NCI-H524 treated with DMSO at 0.1 percent for 48 hours (cell line): ENCODE results near the gene SV2C.
"Not testable (repeated sequence)": the region's sequence is repeated elsewhere in the genome, so short reads cannot be mapped to it uniquely, and the experiment has no call there.

ENCODE experiments used
- DNase-seq: peaks from one replicate; lab custom pipeline; 2025; lab: John Stamatoyannopoulos, UW

The SV2C gene, protein sequence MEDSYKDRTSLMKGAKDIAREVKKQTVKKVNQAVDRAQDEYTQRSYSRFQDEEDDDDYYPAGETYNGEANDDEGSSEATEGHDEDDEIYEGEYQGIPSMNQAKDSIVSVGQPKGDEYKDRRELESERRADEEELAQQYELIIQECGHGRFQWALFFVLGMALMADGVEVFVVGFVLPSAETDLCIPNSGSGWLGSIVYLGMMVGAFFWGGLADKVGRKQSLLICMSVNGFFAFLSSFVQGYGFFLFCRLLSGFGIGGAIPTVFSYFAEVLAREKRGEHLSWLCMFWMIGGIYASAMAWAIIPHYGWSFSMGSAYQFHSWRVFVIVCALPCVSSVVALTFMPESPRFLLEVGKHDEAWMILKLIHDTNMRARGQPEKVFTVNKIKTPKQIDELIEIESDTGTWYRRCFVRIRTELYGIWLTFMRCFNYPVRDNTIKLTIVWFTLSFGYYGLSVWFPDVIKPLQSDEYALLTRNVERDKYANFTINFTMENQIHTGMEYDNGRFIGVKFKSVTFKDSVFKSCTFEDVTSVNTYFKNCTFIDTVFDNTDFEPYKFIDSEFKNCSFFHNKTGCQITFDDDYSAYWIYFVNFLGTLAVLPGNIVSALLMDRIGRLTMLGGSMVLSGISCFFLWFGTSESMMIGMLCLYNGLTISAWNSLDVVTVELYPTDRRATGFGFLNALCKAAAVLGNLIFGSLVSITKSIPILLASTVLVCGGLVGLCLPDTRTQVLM

DNA sequence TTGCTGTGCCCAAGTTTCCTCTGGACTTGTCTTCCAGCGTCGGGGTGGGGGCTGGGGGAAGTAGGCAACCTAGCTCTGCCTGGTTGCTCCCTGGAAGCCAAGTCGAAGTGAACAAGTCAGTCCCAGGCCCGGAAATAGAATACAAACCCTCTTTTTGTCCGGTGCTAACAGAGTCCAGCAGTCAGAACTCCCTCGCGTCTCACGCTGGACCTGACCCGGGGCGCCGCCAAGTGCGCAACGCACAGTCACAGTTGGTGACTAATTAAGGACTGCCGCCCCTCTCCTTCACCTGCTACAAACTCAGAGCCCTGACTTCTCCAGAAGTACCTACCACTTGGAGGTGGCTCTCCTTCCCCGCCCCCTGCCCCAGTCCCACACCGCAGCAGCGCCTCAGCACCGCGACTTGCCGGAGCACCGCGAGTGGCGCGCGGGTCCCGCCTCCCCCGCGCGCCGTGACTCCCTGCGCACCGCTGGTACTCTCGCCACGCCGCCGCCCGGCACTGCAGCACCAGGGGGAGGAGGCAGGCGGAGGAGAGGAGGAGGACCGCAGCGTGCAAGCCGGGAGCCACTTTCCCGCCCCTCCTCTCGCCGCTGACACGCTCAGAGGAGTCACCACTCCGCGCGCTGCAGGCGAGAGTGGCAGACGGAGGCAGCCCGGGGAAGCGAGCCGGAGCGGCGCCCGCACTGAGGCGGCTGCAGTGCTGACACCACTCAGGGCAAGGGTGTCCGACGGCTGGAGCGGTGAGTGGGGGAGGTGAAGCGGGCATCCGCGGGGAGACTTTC is at the start of gene SV2C:
Gene SV2C (plus strand): TSS at position 612 of the 783 bp plus-strand sequence. CDS start 48,368 bp downstream, outside the sequence.
- DNase-seq = no peak

DNA sequence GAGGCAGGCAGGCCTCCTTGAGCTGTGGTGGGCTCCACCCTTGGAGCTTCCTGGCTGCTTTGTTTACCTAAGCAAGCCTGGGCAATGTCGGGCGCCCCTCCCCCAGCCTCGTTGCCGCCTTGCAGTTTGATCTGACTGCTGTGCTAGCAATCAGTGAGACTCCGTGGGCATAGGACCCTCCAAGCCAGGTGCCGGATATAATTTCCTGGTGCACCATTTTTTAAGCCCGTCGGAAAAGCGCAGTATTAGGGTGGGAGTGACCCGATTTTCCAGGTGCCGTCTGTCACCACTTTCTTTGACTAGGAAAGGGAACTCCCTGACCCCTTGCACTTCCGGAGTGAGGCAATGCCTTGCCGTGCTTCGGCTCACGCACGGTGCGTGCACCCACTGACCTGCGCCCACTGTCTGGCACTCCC is 45.4 kb upstream of the SV2C start:
- DNase-seq = not testable (repeated sequence)

DNA sequence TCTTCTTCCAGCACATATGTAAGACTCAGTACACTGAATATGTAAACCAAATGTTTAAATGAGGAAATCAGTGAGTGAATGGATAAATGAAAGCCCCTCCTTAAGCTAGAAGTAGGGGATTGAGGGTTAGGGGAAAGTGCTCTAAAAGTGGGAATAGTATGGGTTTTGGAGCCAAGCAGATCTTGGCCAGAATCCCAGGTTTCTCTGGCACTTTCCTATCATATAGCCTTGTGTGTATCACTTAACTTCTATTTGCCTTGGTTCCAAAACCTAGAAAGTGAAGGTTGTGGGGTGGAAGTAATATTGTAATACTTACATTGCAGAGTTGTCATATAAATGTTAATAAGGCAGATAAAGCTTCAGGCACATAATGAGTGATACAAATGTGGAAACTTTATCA is 45.0 kb upstream of the SV2C start:
- DNase-seq = no peak

DNA sequence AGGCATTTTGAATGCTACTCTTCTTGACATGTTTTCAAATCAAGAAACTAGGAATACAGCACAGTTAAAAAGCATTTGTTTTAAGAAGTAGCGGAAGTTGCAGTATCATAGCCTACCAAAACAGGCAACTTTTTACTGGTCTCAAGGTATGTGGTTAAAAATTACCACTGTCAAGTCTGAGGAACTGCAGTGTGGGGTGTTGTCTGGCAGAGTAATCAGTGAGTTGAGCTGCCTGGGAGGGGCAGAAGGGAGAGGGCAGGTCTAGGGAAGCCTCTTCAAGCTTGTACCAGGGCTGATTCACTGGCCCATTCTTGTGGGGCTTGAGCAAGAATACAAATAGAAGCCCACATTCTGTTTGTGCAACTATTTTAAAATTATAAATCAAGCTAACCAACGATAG is 42.4 kb upstream of the SV2C start:
- no peak for DNase-seq

DNA sequence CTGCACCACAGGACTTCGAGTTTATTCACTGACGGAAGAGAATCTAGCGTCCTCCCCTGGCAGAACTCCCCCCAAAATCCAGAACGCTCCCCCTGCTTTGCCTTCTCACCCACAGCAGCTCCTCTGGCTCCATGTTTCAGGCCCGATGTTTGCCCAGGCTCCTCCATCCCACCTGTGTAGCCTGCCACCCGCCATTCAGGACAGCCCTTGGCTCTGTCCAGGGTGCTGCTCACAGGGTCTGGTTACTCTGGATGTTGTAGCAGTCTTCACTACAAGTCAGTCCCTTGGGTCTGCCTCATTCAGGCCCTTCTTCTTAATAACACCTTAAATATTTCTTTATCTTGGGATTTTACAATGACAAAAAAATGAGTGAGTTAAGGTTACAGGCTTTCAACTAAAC is 41.3 kb upstream of the SV2C start:
- DNase-seq = no peak

DNA sequence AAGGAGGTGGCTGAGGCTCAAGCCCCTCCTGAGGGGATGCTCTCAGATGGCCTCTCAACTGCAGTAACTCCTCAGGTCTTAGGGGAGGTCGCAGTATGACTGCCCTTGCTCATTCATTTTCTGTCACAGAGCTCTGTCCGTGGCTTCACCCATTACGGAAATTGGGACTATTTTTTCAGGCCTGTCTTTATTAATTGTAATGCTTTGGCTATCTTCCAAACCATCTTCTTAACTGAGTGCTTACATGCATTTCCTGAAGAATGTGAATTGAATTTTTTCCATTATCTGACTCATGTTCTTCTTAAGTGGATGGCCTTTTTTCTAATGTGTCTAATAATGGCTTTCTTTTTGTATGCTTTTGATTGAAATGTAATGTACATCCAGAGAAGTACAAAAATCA is 36.4 kb upstream of the SV2C start:
- DNase-seq = no peak

DNA sequence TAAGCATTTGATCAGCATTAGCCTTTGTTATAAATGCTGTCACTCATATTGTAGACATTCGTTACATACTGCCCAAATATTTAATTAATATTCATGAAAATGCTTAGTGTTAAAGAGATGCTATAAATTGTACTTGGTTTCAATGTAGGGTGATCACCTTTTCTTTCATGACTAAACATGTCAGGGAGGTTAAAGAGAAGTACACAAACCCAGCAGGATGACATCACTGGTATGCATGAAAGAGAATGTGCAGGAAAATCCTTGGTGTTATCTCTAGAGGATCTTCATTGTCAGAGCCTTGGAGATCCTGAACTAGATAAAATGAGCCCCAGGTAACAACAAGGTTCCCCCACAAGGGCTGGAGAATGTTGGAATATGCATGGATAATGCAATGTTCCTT is 33.0 kb upstream of the SV2C start:
- DNase-seq = no peak

DNA sequence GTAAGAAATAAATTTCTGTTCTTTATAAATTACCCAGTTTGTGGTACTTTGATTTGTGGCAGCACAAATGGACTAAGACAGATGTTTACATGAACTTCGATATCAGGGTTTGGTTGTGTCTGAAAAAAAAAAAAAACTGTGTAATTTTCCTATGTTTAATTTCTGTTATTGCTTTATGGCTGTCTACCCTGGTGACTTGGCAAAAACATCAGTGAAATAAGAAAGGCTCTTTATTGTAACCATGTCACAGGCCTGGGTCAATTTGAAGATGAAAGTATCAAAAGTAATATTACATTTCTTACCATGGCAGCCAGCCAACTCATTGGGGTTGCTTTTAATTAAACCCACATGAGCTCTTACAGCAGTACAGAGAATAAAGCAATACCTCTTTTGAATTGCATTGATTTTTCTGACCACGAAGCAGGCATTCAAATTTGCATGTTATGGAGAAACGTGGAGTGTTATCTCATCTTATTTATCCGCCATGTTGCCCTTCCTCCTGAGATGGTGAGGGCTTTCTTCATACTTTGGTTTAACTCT is 20.6 kb upstream of the SV2C start:
- DNase-seq = no peak

DNA sequence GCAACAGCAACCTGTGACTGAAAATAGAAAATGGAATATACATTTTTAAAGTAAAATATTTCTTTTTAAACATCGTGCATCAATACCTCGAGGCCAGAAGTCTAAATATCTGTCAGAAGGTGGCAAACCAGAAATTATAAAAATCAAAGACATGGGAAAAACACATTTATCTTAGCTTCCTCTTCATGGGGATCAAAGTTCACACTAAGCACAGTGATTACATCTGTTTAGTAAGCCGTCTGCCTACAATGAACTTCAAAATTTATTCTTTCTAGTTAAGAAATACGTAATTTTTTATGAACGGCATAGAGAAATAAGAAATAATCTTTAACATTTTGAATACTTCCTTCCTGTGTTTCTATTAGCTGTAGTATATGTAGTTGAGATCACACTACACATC is 17.9 kb upstream of the SV2C start:
- DNase-seq = no peak

DNA sequence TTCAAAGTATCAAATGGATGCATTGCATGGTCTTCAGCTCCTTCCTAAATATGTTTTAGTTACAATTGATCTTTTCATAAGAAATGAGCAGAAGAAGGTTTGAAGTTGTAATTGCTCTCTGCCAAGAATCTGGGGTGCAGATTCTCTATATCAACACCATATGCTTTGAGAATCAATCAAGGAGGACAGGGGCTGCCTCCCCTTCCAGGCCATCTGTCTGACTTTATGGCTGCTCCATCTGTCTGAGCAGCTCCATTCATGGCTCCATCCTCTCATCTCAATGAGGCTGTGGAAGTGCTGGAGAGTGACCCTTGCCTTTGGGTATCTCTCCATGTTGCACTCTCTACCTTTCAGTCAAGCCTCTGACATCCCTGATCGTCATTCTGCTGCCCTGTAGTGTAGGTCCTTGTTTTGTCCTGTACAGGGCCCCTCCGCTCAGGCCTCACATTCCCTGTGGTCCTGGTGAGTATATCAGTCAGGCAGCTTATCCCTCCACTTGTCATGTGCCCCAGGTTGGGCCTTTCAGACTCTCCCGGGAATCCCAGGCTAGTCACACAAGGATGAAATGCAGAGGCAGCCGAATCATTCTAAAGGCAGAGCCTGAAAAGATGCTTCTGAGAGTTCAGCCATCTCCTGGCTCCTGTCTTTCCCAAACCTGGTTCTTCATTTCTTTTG is 14.0 kb upstream of the SV2C start:
- peak; percentile 72 for DNase-seq

DNA sequence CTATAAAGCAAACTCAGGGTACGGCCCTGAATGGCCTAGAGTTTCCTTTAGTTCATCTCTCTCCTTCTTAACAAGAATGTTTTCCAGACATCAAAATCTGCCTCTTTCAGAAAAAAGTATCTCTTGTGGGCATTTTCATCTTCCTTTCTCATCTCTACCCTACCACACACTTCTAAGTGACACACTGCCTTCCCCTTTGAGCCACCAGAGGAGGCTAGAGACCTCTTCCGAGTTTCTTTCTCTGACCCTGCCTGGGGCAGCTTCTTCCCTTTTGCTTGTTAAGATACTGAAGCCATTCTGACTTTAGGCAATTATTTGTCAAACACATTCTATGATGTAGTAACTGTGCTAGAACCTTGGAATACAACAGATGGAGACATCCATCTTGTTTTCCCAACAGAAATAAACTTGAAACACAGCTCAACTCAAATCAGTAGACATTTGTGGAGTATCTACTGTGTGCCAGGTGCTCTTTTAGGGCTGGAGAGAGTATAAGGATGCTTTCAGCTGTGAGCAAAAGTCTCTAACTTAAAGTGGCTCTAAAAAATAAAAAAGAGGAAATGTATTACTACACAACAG is 8.6 kb upstream of the SV2C start:
- DNase-seq = no peak

DNA sequence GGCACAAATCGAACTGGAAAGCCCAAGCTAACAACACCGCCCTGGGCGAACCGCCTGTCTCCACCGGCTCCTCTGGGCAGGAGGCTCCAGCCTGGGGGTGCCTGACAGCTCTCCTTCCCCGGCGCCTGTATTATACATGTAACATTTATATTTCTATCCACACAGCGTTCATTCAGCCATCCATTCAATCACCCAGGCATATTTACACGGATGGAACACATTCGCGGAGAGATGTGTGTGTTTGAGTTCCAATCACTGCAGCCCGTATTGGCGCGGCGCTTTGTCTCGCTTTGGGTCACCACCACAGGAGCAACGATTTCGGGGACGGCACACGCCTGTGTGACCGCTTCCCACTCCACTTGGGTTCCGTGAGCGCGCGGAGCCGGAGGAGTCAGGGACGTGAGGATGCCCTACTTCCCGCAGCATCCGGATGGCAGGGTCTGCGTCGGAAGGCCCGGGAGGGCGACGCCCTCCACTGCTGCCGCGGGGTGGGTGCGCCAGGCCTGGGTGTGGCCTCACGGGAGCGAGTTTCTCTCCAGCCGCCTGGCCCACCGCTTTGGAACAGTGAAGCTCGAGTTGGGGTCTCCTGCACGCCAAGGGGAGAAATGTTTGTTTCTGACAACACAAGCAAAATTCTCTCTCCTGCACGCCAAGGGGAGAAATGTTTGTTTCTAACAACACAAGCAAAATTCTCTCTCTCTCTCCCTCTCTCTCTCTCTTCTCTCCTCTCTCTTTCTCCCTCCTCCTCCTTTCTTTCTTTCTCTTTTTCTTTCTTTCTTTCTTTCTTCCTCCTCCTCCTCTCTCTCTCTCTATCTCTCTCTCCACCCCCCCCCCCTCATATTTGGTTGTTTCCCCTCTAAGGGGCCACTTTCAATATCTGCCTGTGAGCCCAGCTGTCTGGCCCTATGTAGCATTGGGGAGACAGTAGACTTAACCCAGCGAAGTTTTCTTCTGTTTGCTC is 1.1 kb upstream of the SV2C start:
- DNase-seq = no peak

DNA sequence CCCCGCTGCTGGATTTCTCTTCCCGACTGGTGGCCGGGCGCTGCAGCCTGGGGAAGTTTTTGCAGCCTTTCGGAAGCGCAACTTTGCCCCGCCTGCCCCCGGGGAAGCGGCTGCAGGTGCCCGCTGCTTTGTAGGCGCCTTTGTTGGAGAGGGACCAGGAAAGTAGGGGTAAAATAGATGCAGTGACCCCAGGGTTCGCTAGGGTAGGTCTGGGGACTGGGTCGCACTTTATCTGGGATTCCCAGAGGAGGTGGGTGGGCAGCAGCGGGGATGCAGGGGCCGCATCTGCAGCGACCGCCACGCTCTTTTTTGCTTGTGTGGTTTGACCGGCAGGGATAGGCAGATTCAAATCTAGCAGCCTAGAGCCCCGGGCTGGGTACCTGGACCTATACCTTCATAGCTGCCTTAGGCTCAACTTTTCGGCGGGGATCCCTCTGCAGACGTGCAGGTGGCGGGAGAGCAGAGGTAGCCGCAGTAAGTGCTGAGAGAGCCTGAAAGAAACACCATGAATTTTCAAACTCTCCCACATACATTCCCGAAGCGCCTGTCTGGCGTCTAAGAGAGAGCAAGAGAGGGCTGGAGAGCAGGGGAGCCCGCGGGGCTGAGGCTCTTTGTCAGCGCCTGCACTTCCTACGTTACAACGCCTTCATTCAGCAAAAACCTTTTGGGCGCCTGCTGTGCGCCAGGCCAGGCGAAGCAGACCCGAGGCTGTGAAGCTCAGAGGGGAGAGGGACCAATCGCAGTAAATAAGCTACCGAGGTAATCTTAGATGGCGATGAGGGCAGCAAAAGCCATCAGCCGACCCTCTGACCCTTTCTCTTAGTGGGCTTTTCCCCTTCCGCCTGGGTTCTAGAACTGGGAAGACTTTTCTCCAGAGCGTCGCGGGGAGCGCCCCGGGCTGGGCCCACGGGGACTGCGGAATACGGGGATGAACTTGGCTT is 642 bp downstream of the SV2C start:
- DNase-seq = no peak

DNA sequence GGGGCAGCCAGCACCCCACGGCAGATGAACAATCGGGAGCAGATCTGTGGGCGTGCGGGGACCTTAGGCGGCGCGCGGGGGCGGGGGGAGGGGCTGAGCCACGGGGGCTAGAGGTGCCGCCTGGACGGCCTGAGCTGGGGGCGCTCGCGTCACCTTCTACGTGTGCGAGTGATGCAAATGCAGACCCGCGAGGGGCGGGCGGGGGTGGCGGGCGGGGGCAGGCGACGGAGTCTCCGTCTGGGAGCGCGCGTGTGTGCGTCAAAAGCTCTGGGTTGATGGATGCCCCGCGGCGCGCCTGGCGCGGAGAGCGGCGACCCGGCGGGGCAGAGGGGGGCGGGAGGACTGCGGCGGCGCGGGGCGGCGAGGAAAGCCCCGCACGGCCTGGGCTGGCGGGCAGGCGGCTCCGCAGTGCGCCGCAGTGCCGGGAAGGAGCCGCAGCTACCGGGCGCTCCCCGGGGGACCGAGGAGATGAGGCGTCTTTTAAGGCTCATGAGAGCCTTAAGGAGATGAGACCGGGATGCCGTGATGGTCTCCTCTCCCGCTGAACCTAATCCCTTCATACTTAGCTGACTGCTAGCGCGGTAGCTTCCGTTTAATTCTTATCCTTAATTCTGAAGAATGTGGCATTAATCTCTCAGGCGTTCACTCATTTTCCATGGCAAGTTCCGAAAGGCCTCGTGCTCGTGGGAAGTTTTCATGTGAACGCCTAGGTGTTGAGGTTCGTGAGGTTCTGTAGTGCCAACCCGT is 1.5 kb downstream of the SV2C start:
- DNase-seq = no peak

DNA sequence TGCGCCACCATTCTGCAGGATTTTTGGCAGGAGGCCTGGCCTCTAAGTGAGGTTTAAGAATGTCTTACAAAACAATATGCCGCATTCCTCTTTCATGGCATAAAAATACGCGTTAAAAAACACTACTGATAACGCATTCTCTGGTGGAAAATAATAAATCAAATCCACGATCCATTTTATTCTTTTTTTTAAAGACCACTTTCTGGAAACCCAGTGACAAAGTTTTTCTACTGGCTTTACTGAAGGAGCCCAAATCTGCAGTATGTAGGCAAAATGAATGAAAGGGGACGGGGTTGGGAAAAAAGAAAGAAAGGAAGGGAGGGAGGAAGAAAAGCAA is 2.0 kb downstream of the SV2C start:
- no peak for DNase-seq

DNA sequence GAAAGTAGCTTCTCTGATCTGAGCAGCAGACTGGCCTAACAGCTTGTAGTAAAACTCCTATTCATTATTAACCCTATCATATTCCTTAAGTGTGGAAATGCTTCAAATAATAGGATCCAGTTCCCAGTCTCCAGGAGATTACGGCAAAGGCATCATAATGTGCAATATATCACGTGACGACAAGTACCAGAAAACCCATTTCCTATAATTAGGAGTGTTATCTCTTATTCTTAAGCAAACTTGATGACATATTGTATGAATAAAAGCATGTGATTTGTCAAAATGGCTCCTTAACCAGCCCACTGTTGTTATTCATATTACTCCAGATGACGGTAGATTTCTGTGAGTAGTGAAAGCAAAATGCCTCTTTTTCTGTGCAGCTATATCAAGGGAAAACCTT is 2.9 kb downstream of the SV2C start:
- DNase-seq = peak; percentile 50

DNA sequence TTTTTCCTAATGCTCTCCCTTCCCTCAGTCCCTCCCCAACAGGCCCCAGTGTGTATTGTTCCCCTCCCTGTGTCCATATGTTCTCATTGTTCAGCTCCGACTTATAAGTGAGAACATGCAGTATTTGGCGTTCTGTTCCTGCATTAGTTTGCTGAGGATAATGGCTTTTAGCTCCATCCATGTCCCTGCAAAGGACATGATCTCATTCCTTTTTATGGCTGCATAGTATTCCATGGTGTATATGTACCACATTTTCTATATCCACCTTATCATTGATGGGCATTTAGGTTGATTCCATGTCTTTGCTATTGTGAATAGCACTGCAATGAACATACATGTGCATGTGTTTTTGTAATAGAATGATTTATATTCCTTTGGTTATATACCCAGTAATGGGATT is 6.0 kb downstream of the SV2C start:
- DNase-seq = not testable (repeated sequence)

DNA sequence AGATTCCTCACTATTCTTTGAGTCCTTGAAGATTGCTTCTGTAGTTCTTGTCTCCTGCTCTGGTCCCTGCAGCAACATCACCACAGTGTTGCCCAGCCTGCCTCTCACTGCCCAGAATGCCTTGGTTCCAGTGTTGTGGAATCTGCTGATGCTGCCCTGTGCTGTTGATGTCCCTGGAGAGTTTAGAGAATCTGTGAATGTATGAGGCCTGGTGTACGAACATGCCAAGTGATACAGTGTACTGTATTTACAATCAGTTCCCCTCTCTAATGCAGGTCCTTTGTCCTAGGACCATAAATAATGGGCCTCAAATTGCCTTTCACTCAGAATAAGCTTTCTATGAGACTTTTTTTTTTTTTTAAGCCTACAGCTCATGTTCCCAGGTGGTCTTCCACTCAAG is 8.2 kb downstream of the SV2C start:
- no peak for DNase-seq

DNA sequence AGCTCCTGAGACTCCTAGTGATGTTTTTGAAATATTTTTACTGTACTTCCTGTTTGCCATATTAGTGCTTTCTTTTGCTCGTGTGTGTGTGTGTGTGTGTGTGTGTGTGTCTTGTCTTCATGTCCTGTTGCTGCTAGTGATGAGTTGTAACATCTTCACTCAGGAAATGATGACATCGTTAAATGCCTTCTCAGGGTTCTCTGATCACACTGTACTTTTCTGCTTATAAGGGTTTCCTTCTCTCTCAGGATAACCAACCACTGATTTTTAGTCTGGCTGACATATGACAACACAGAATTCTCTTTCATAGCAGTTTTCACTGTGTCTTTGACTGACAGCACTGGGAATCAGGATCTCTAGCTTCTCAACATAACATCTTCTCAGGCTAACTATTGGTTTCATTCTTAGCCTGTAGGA is 16.1 kb downstream of the SV2C start:
- DNase-seq = no peak
